Left ventricle myocardium superior (tissue), 1 donor: Measurements from ENCODE around the gene POLR3GL. TPM values are rescaled to one million over a fixed set of nuclear protein-coding genes. Genes with fewer than 3 reads are reported as not detected.
A peak's percentile ranks its signal among the peaks of the same experiment; 100 is the strongest.

Experiments used
- ATAC-seq: fragments of 200-7000 bp; cut with Tn5 transposase; one replicate; pipeline ENCODE4 v1.9.1; 2020; ENCODE audit warnings: mild to moderate bottlenecking, moderate library complexity
- DNase-seq: peaks from one replicate; pipeline ENCODE4 v3.0.0-alpha.2; 2020
- intact Hi-C: fragments of 100-400 bp; cut with micrococcal nuclease; formaldehyde crosslinking; loops from one replicate; pipeline ENCODE4 v1.11.0; 2022
- total RNA-seq: library from RNA; stranded (reverse); fragmentation: NEBNext Ultra II Directional; extraction: Animal tissue kit (Norgen Biotek cat#: 25700); gene quantifications from one replicate; pipeline ENCODE4 v1.2.1, GENCODE V29; 2021
- donor health status: DM: no; HTN: yes; CAD: no; lungs with severe emphysema.

Gene POLR3GL
- total RNA-seq, 1 donor from 2014 or later, result 44.0 TPM

DNA sequence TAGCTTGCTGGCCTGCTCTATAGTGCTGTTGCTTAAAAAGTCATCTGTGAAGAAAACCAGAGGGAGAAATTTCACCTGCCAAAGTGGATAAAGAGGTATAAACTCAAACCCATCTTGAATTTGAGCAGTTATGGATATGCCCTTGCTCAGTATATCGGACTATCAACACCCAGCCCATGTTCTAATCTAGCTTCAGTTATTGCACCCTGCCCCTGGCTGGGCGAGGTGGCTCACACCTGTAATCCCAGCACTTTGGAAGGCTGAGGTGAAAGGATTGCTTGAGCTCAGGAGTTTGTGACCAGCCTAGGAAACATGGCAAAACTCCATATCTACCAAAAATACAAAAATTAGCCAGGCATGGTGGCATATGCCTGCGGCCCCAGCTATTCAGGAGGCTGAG is 20.0 kb upstream of the POLR3GL start:
- no peak for ATAC-seq
- intact Hi-C loops, result no loop called here
- no peak for DNase-seq

DNA sequence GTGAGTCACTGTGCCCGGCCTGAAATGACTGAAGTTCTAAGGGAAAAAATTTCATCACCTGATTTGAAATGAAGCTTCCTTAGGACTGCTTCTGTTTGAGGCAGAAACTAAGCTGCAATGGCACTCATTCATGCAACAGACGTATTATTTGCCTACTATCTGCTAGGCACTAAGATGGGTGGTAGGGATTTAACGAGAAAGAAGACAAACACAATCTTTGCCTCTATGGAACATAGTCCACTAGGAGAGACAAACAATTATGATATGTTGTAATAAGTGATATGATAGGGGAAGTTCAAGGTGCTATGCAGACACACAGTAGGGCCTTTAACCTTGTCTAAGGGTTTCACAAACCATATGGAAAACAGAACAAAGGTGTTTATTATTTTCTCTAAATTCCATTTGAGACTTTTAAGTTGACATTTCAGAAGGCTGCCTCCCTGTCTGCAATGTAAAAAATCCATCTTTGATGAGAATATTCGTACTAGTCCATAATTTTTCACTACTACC is 18.0 kb upstream of the POLR3GL start:
- intact Hi-C loops, result no loop called here
- no peak for ATAC-seq
- no peak for DNase-seq

DNA sequence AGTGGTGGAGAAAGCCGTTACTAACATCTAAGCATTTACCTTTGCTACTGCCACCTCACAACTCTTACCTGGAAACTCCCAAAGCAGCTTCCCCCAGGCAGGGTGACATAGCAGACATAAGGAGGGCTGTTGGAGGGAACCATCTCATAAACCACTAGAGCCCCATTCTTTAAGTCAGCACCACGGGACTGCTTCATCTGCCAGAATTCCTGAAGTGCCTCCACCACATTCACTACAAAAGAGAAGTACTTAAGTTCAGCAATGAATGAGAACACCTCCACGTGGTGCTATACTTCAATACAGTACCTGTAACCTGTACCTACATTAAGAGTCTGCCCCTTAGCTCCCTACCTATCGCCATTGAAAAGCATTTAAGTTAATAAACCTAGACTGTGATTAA is 16.9 kb upstream of the POLR3GL start:
- intact Hi-C loops, result no loop called here
- DNase-seq (no peak), ATAC-seq (no peak)

DNA sequence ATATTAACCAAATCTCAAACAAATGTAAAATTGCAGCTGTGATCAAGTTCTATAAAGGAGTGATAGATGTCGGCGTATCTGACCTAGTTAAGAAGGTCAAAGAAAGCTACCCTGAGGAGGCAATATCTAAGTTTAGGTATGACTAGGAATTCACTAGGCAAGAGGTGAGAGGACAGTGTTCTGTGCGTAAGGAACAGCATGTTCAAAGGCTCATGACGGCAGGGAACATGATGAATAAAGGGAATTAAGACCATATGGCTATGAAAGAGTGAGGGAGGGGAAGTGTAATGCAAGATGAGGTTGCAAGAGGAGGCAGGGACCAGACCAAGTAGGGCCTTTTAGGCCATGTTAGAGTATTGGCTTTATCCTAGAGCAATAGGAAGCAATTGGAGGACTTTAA is 15.3 kb upstream of the POLR3GL start:
- peak; percentile 80 for ATAC-seq
- intact Hi-C loops, result no loop called here
- no peak for DNase-seq

DNA sequence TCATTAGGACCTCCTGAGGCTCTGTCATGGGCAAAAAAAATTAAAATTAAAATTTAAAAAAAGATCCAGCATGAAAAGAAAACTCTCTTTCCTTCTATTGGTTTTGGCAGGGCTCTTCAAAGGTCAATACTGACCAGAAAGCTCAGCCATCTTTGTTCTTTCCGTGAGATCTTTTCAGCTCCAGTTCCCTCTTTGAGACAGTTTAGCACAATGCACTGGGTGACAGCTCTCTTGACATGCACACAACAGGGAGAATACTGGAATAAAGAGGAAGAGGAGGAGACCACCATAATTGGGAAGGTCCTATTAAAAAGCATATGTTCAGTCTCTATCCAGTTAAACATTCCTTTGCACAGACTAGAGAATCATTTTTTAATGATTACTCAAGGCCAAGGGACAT is 13.0 kb upstream of the POLR3GL start:
- ATAC-seq, result no peak
- intact Hi-C loops, result no loop called here
- no peak for DNase-seq

DNA sequence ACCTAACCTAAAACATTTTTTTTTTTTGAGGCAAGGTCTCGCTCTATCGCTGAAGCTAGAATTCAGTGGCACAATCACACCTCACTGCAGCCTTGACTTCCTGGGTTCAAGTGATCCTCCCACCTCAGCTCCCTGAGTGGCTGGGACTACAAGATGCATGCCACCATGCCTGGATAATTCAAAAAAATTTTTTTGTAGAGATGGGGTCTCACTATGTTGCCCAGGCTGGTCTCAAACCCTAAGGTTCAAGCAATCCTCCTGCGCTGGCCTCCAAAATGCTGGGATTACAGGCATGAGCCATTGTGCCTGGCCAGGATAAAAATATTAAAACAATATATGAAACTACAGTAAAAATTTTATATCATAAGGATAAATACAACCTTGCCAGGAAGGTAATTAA is 11.6 kb upstream of the POLR3GL start:
- intact Hi-C loops, result no loop called here
- ATAC-seq (no peak), DNase-seq (no peak)

DNA sequence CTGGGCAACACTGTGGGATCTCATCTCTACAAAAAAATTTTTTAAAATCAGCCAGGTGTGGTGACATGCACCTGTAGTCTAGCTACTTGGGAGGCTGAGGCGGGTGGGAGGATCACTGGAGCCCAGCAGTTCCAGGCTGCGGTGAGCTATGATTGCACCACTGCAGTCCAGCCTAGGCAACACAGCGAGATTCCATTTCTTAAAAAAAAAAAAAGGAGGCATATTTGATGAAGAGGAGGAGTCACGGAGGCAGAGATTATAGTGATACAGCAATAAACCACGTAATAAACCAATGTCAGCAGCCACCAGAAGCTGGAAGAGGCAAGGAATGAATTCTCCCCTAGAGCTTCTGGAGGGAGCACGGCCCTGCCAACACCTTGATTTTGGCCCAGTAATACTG is 10.6 kb upstream of the POLR3GL start:
- ATAC-seq (no peak), DNase-seq (no peak)
- intact Hi-C loops, result no loop called here

DNA sequence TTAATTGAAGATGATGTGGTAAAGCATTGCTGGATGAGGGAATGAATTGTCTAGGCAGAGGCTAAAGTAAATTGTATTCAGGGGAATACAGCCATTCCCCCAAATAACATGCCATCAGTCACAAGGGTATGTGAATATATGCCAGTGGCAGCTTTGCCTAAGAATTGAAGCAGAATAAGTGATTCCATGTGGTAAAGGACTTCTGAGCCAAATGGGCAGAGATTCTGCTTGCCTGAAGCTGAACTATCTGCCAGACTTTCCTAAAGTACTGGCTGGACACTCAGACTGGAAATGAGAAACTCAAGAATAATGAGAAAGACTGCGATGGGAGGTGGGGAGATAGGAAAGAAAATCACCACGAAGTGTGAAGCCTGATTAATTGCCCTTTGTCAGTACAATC is 9.1 kb upstream of the POLR3GL start:
- DNase-seq, result no peak
- intact Hi-C loops, result no loop called here
- no peak for ATAC-seq

DNA sequence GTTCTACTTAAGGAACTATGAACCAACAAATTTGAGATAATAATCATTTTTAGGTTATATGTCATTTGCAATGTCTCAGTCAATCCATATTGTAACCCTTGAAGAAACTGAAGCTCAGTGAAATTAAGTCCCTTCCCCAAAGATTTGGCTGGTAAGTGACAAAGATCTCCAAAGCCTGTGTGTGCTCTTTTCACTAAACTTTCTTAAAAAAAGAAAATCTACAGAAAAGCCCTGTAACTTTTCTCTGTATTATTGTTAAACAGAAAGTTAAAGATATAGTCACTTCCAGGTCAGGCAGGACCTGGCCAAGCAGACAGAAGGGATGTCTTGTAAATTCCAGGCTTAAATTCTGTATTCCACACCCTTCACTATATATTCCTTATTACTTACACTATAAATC is 8.1 kb upstream of the POLR3GL start:
- no peak for ATAC-seq
- DNase-seq, result no peak
- intact Hi-C loops, result no loop called here

DNA sequence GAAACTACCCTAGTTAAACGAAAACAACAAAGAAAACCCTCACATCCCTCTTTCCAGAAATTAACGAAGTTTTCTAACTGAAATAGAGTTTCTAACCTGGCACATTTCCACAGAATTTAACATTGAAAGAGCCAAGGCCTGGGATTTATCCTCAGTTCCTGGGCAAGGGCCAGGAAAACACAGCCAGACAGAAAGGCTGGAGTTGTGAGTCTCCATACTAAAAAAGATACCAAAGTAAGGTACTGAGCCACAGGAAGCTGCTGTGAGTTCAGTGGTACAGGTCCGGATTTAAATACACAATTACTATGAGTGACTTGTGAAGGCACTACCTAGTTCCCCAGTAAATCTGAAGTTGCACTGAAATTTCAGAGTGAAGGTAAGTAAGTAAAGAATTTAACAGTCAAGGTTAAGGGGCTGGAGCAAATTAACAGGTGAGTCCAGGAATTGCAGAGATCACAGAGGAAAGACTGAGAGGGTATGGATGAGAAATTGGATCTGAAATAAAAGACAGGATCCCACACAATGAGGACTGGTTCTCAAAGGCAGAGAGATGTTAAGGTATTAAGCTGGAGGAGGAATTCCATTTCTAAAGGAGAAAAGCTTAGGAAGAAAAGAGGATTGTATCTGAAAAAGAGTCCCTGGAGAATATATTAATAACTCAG is 7.6 kb upstream of the POLR3GL start:
- intact Hi-C loops, result no loop called here
- ATAC-seq (no peak), DNase-seq (peak; percentile 52)

DNA sequence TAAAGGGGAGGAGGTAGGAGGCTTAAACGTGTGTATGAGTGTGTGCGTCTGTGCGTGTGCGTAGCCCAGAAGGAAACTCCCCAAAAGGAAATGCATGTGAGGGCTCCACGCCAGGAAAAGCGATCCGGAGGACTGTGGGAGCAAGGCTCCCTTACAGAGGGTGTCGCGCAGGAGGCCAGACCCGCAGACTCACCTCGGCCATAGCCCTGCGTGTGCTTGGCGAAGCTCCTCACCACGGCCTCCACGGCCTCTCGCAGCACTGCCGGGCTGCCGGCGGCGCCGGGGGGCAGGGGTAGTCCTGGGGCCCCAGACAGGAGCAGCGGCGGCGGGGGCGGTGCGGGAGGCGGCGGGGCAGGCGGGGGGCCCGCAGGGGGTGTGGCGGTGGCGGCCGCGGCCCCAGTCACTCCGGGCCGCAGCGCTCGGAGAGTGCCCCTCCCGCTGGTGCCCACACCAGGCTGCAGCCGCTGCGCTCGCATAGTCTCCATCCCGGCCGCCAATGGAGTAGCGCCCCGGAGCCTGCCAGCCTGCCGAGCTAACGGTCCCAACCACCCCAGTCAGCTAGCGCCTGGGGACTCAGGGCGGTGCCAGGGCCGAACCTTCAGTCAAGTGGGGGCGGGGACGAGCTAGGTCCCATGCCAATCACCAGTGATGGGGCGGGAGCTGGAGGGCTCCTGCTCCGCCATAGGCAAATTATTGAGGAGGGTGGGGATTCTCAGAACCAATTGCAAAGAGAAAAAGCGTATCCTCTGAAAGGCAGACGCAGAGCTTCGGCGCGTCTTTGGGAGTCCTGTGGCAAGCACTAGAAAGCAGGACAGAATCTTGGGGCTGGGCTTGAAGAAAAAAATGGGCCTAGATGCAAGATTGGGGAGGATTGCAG is 6.8 kb upstream of the POLR3GL start, which contains the start of gene LIX1L:
LIX1L (minus strand) TSS at position 575 of the 877 bp plus-strand sequence; CDS start at position 485, 90 bp downstream.
- intact Hi-C loops, result no loop called here
- DNase-seq (peak; percentile 97), ATAC-seq (peak; percentile 84)

DNA sequence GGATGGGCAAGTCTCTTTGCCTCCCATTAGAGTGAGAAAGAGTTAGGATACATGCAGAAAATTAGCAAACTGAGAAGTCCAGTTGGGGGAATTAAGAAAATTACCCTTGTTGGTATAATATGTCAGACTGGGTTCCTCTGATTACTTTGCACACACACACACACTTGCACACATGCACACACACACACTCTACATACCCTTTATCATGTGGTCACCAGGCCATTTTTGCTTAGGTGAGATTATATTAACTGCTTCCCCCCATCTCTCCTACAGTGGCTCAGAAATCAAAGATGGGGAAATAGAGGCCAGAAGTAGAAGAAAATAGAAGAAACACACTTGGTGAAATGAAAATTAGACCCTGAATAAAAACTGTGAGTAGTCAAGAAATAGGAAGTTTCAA is 5.8 kb upstream of the POLR3GL start:
- ATAC-seq, result no peak
- DNase-seq, result no peak
- intact Hi-C loops, result no loop called here

DNA sequence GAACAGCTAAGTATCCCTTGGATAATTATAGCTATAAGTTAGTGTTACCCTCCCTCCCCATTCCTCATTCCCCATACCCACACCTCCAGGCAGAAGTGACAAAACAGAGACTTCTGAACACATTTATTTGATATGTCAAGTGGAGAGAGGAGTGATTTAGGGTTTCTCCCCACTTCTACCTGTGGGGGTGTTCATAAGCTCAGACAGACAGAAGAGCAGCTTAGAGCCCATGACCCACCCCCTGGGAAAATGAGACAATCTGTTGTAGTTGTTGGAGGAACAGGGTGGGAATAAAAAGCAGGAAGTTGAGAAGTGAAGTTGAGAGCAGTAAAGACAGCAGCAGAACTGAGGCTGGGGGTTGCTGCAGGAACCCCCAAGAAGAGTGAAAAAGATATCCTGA is 5.2 kb upstream of the POLR3GL start:
- DNase-seq (no peak), ATAC-seq (no peak)
- intact Hi-C loops, result no loop called here

DNA sequence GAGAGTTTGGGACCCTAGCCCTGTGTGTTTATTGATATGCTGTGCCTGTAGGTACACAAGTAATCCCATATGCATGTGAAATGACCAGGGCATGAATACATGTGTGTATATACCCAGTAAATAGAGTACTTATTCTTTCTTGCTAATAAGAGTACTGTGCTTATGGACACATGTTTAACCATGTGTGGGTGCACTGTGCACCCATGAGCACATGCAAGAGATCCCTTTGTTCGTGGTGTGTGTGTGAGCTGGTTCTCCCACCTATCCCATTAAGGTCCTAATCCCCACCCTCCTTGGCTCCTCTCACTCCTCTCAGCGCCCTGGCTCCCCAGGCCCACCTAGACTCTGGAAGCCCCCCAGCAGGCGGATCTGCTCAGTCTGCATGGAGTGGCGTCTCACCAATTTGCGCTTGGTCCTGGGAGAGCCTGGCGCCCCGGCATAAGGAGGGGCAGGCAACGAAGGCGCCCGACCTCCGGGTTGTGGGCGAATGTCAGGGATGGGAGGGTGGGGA is 4.5 kb upstream of the POLR3GL start:
- intact Hi-C loops, result loop anchor here (5.0 kb wide), 1 partner anchor 38 kb away; no protein-coding TSS in a partner anchor
- ATAC-seq, result no peak

DNA sequence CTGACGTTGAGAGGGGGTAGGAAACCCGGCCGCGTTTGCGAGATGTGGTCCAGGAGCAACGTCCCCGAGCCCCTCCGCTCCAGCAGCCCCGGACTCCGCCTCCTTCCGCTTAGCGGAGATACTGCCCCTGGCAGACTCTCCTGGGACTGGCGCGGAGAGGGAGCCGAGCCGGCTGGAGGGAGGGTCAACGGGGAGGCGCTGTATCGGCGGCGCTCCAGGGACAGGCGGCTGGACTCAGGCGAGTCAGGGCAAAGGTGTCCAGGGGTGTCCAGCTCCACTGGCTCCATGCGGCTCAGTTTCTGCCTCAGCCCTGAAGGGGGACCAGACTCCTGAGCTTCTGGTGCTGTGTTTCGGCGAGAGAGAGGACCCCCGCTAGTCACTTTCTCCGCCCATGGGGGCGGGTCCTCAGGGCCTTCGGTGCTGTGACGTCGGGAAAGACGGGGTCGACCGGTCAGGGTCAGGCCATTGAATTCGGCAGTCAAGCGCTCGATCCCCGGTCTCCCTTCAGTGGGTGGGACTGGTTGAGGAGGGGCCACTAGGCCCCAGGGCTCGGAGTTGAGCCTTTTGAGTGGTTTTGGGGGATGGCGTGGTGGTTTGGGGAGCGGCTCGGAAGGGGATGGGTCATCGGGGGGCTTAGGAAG is 3.9 kb upstream of the POLR3GL start:
- intact Hi-C loops, result loop anchor here (5.0 kb wide), 1 partner anchor 38 kb away; no protein-coding TSS in a partner anchor
- DNase-seq (peak; percentile 89), ATAC-seq (peak; percentile 52)

More for the DNA sequence above, 4.5 kb upstream of the POLR3GL start:
- no peak for DNase-seq

DNA sequence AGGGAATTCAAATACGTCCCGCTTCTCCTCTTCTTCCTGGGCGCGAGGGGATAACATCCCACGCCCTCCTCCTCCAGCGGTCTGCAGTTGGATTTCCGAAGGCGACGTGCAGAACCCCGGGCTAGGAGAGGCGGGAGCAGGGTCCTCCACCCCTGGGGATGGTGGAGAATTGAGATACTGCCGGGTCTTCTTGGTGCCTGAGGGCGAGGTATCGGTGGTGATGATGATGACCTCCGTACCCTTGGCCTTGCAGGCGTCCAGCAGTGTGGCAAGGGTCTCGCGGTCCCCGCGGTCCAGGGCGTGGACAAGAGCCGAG is 3.4 kb upstream of the POLR3GL start:
- intact Hi-C loops, result loop anchor here (5.0 kb wide), 1 partner anchor 39 kb away; no protein-coding TSS in a partner anchor
- DNase-seq (peak; percentile 43), ATAC-seq (no peak)

DNA sequence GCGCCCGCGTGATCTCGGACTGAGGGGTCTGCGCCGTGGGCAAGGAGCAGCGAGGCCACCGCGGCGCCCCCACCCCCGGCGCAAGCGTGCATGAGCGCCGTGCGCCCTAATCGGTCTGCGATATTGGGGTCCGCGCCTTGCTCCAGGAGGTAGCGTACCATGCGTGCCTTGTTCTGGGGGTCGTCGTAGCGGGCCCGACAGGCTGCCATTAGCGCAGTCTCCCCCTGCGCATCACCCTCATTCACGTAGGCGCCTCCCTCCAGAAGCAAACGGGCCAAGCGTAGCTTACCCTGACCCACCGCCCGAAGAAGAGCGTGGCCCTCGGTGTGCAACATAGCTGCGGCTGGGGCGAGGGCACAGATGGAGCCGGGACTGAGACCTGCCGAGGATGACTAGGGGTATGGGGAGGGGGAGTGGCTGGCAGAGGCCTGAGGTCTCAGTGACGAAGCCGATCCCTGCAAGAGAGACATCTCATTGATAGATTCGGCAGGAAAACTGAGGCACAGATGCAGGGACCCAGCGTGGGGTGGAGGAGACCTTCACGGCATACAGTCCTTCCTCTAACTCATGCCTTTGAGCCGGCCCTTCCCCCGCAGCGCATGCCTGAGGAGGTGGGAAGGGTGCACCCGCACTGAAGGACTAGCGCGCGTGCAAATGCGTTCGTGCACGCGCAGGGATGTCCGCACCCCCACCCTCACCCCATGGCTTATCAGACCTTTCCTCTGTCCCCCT is 2.9 kb upstream of the POLR3GL start:
- intact Hi-C loops, result loop anchor here (5.0 kb wide), 1 partner anchor 39 kb away; no protein-coding TSS in a partner anchor
- DNase-seq, result peak; percentile 63
- no peak for ATAC-seq

DNA sequence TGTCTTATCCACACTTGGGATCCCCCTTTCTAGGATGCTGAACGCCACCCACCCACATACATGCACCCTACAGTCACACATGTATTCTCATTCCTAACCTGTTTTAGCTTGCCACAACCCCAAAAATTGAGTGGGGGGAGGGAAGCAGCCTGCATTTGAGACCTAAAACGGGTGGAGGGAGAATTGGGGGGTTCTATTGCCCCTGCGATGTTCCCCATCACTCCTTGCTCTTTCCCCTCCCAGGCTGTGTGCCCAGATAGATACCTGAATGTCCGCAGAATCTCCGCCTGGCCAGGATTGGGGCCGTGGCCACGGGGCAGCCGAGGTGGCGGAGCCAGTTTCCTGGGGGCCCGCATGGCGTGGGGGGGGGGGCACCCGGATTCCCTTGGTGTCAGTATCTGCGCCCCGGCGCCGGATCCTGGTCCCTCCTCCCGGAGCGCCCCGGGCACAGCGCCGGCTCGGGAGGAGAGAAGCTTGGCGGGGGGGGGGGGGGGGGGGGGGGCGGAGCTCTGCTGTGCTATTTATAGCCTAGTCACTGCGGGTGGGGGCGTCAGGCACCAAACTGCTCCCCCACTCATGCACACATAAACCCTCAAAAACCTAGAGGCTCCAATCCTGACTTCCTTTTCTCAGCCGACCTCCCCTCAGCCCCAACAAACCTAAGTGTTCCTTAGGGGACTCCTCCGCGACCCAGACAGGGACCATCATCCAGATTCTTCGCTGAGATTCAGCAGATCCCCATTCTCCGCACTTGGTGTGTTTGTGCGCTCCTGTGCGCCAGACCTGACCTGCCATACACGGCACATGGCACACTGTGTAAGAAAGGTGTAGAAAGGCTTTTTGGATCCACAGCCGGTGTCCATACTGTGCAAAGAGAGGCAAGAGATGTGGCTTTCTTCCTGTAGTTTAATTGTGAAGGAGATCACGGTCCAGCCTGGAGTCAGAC is 2.1 kb upstream of the POLR3GL start:
- DNase-seq (peak; percentile 72), ATAC-seq (peak; percentile 1)
- intact Hi-C loops, result loop anchor here (5.0 kb wide), 1 partner anchor 40 kb away; no protein-coding TSS in a partner anchor
